Activated B cell treated with CpG ODN at 0.5 μM for 24 hours (primary cell): Measurements from ENCODE around the gene RTP1. TPM values are rescaled to one million over a fixed set of nuclear protein-coding genes. Genes with fewer than 3 reads are reported as not detected.
A peak's percentile ranks its signal among the peaks of the same experiment; 100 is the strongest.
"Not testable (repeated sequence)": the region's sequence is repeated elsewhere in the genome, so short reads cannot be mapped to it uniquely, and the experiment has no call there.

Experiments used
- ATAC-seq: fragments of 200-7000 bp; cut with Tn5 transposase; one replicate; pipeline ENCODE4 v1.10.0; 2021; ENCODE audit warnings: low read depth, mild to moderate bottlenecking, moderate library complexity
- CTCF ChIA-PET: fragments of 350-600 bp; sonication (Branson Sonifier 250); formaldehyde crosslinking; loops from one replicate; lab custom pipeline; 2021; ENCODE audit warnings: antibody characterized with exemption; lab: Charles Lee
- POLR2A ChIA-PET: fragments of 350-600 bp; sonication (Branson Sonifier 250); formaldehyde crosslinking; loops from one replicate; lab custom pipeline; 2021; ENCODE audit warnings: antibody characterized with exemption; lab: Charles Lee
- DNase-seq: peaks from one replicate; pipeline ENCODE4 v3.0.0; 2022
- H3K27ac Mint-ChIP-seq: one replicate; pipeline ENCODE4 v1.8.0; 2020; ENCODE audit warnings: mixed read lengths
- H3K27me3 Mint-ChIP-seq: one replicate; pipeline ENCODE4 v1.8.0; 2021; ENCODE audit warnings: mixed read lengths
- H3K36me3 Mint-ChIP-seq: one replicate; pipeline ENCODE4 v1.8.0; 2021; ENCODE audit warnings: low read depth, mixed read lengths
- H3K4me1 Mint-ChIP-seq: one replicate; pipeline ENCODE4 v1.8.0; 2021; ENCODE audit warnings: mixed read lengths
- H3K4me3 Mint-ChIP-seq: one replicate; pipeline ENCODE4 v1.8.0; 2020; ENCODE audit warnings: mild to moderate bottlenecking, mixed read lengths
- H3K9me3 Mint-ChIP-seq: one replicate; pipeline ENCODE4 v1.8.0; 2020; ENCODE audit warnings: mixed read lengths
- intact Hi-C: fragments of 100-400 bp; cut with micrococcal nuclease; formaldehyde crosslinking; loops from one replicate; pipeline ENCODE4 v1.15.1; 2024
- total RNA-seq: library from RNA; stranded (reverse); gene quantifications from 2 replicates; pipeline ENCODE4 v1.2.3, GENCODE V29; 2022
- TF ChIP-seq, protein P1 (sequence below): fragments of 200-600 bp; IDR thresholded peaks from one replicate; pipeline ENCODE4 v1.8.0; 2022; ENCODE audit warnings: antibody characterized with exemption, mild to moderate bottlenecking

Gene RTP1
- total RNA-seq, 1 donor from 2014 or later = not detected

DNA sequence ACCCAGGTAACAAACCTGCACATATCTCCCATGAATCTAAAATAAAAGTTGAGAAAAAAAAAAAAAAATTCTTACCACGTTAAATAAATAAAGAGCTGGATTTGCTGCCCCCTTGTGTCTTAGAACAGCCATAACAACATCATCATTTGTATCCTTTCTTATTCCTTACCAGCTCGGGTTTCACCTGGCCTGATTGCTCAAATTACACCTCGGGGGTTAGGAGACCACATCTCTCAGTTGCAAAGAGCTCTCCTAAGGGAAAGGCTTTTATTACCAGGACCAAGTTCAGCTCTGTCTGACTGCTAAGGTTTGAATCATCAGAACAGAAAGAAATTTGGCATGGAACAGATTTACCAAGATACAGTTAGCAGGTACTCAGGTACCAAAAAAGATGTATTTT lies 32.1 kb upstream of the RTP1 start:
- H3K36me3 Mint-ChIP-seq = no peaks in the 10 kb centered on the region
- ChIA-PET POLR2A (interaction anchor here (0.6 to 1.5 kb wide), 11 partner anchors 26 to 1182 kb away, joined by 3 to 13 read pairs (median 5); partner anchors contain the start of genes EIF4A2, RPL39L and ST6GAL1), CTCF (interaction anchor here (0.6 to 5.2 kb wide), 38 partner anchors 9 to 1387 kb away, joined by 3 to 135 read pairs (median 4); partner anchors contain the start of gene RPL39L)
- H3K4me3 Mint-ChIP-seq = no peak overlapping the region
- intact Hi-C loops = loop anchor here (1.0 kb wide), 5 partner anchors 26 to 548 kb away; partner anchors contain the start of gene RPL39L
- H3K9me3 Mint-ChIP-seq = no peaks in the 10 kb centered on the region
- ATAC-seq = peak; percentile 73
- no peak overlapping the region for H3K27ac Mint-ChIP-seq
- H3K27me3 Mint-ChIP-seq = peaks cover 14% of the 10 kb centered on the region
- TF ChIP-seq, protein P1, sequence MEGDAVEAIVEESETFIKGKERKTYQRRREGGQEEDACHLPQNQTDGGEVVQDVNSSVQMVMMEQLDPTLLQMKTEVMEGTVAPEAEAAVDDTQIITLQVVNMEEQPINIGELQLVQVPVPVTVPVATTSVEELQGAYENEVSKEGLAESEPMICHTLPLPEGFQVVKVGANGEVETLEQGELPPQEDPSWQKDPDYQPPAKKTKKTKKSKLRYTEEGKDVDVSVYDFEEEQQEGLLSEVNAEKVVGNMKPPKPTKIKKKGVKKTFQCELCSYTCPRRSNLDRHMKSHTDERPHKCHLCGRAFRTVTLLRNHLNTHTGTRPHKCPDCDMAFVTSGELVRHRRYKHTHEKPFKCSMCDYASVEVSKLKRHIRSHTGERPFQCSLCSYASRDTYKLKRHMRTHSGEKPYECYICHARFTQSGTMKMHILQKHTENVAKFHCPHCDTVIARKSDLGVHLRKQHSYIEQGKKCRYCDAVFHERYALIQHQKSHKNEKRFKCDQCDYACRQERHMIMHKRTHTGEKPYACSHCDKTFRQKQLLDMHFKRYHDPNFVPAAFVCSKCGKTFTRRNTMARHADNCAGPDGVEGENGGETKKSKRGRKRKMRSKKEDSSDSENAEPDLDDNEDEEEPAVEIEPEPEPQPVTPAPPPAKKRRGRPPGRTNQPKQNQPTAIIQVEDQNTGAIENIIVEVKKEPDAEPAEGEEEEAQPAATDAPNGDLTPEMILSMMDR = no peak
- no peak for DNase-seq
- no peaks in the 10 kb centered on the region for H3K4me1 Mint-ChIP-seq

DNA sequence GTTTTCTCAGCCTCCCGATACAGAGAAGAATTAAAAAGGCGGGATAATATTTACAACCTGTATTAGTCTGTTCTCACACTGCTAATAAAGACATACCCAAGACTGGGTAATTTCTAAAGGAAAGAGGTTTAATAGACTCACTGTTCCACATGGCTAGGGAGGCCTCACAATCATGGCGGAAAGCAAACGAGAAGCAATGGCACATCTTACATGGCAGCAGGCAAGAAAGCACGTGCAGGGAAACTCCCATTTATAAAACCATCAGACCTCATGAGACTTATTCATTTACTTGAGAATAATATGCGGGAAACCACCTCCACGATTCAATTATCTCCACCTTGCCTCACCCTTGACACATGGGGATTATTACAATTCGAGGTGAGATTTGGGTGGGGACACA lies 30.5 kb upstream of the RTP1 start:
- POLR2A ChIA-PET = no interaction called here

DNA sequence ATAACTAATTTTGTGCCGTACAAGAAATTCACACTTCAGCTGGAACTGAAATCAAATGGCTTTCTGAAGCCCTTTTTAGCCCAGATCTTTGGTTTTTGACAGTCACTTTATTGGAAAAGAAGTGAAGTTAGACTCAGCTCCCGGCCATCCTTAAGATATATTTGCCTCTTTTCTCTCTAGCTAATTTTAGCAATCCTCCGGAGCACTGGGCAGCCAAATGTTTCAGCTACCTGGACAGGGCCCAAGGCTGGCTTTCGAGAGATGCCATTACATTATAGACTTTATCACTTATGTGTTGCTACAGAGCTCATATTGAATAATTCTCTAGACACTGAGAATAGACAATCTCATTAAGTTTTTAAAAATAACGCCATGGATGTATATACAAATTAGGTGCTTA lies 29.5 kb upstream of the RTP1 start:
- CTCF ChIA-PET = interaction anchor here (0.9 to 4.8 kb wide), 4 partner anchors 55 to 553 kb away, joined by 3 to 116 read pairs (median 4); no protein-coding TSS in a partner anchor
- no peak overlapping the region for H3K4me3 Mint-ChIP-seq
- no peaks in the 10 kb centered on the region for H3K9me3 Mint-ChIP-seq
- H3K36me3 Mint-ChIP-seq = no peaks in the 10 kb centered on the region
- POLR2A ChIA-PET = no interaction called here
- DNase-seq (no peak), ATAC-seq (no peak)
- H3K27me3 Mint-ChIP-seq = peaks cover 10% of the 10 kb centered on the region
- no peaks in the 10 kb centered on the region for H3K4me1 Mint-ChIP-seq
- no peak overlapping the region for H3K27ac Mint-ChIP-seq
- intact Hi-C loops = no loop called here
- TF ChIP-seq, protein P1 = no peak

More for the DNA sequence above, 30.5 kb upstream of the RTP1 start:
- CTCF ChIA-PET = interaction anchor here (0.6 to 5.2 kb wide), 4 partner anchors 36 to 345 kb away, joined by 3 to 135 read pairs (median 60); no protein-coding TSS in a partner anchor
- DNase-seq (no peak), ATAC-seq (no peak)
- Mint-ChIP-seq H3K27me3 (peaks cover 13% of the 10 kb centered on the region), H3K4me3 (no peak overlapping the region), H3K9me3 (no peaks in the 10 kb centered on the region), H3K27ac (no peak overlapping the region), H3K36me3 (no peaks in the 10 kb centered on the region), H3K4me1 (no peaks in the 10 kb centered on the region)
- TF ChIP-seq, protein P1 = no peak
- intact Hi-C loops = no loop called here

DNA sequence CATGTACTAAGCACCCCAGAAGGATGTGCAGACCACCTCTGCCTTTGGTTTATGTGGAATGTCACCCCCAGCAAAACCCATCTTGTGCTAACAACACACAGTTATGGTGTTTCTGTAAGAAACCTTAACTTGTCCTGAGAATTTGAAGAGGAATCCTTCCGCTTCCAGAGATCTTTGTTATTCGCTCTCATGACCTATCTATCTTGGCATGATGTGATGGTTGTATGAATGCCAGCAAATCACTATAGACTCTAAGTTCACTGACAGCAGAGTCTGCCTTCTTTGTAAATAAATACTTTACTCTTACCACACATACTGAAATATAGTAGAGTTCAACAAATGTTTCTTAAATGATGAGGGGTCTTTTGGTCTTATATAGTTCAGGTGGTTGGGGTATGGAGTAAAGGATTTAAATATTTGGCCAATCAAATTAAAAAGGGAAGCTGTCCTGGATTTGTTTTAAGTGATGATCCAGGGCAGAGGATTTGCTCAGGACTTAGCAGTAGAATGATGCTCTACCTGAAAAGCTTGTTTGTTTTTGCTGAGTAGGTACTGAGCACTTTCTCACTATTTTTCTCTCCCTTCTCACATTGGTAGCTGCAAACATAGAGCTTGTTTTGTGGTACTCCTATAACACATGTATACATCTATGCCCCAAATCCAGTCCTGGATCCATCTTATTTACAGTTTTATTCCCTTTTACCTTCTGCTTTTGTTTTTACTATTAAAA lies 27.9 kb upstream of the RTP1 start:
- ChIA-PET CTCF (interaction anchor here (0.7 to 1.9 kb wide), 2 partner anchors 56 to 319 kb away, joined by 5 to 8 read pairs; no protein-coding TSS in a partner anchor), POLR2A (no interaction called here)
- ATAC-seq (no peak), DNase-seq (no peak)
- Mint-ChIP-seq H3K4me3 (no peak overlapping the region), H3K27me3 (peaks cover 15% of the 10 kb centered on the region), H3K4me1 (no peaks in the 10 kb centered on the region), H3K27ac (no peak overlapping the region), H3K9me3 (no peaks in the 10 kb centered on the region), H3K36me3 (no peaks in the 10 kb centered on the region)
- intact Hi-C loops = no loop called here
- TF ChIP-seq, protein P1 = no peak

DNA sequence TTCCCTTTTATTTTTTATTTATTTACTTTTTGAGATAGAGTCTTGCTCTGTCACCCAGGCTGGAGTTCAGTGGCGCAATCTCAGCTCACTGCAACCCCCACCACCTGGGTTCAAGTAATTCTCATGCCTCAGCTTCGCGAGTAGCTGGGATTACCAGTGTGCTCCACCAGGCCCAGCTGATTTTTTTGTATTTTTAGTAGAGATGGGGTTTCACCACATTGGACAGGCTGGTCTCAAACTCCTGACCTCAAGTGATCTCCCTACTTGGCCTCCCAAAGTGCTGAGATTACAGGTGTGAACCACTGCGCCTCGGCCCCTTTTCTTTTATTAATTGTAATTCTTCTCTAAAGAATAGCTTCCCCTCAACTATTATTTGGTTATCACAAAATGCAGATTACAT lies 26.4 kb upstream of the RTP1 start:
- H3K9me3 Mint-ChIP-seq, H3K36me3 Mint-ChIP-seq, H3K4me1 Mint-ChIP-seq, POLR2A ChIA-PET, intact Hi-C loops, H3K4me3 Mint-ChIP-seq, DNase-seq, ATAC-seq, H3K27ac Mint-ChIP-seq: not testable (repeated sequence)
- CTCF ChIA-PET = interaction anchor here (1.9 kb wide), 1 partner anchor 58 kb away, joined by 8 read pairs; no protein-coding TSS in a partner anchor
- peaks cover 15% of the 10 kb centered on the region for H3K27me3 Mint-ChIP-seq
